Fibroblast of mammary gland (primary cell): Measurements from ENCODE around the gene SLC5A2.
"Not testable (repeated sequence)": the region's sequence is repeated elsewhere in the genome, so short reads cannot be mapped to it uniquely, and the experiment has no call there.

Source experiments
- DNase-seq: peaks from one replicate; pipeline ENCODE4 v3.0.0-alpha.2; 2010; ENCODE audit warnings: low read depth
- H3K4me3 ChIP-seq: 2 replicates; pipeline ENCODE4 v1.5.1; 2011; ENCODE audit warnings: low read depth, mild to moderate bottlenecking, low read length, moderate library complexity; ENCODE audit not compliant: control insufficient read depth
- TF ChIP-seq, protein P1 (sequence below): conservative IDR thresholded peaks from 2 replicates; pipeline ENCODE4 v1.5.1; 2011; ENCODE audit warnings: low read depth, low read length, inconsistent platforms; ENCODE audit not compliant: control insufficient read depth, insufficient read depth

SLC5A2 gene

DNA sequence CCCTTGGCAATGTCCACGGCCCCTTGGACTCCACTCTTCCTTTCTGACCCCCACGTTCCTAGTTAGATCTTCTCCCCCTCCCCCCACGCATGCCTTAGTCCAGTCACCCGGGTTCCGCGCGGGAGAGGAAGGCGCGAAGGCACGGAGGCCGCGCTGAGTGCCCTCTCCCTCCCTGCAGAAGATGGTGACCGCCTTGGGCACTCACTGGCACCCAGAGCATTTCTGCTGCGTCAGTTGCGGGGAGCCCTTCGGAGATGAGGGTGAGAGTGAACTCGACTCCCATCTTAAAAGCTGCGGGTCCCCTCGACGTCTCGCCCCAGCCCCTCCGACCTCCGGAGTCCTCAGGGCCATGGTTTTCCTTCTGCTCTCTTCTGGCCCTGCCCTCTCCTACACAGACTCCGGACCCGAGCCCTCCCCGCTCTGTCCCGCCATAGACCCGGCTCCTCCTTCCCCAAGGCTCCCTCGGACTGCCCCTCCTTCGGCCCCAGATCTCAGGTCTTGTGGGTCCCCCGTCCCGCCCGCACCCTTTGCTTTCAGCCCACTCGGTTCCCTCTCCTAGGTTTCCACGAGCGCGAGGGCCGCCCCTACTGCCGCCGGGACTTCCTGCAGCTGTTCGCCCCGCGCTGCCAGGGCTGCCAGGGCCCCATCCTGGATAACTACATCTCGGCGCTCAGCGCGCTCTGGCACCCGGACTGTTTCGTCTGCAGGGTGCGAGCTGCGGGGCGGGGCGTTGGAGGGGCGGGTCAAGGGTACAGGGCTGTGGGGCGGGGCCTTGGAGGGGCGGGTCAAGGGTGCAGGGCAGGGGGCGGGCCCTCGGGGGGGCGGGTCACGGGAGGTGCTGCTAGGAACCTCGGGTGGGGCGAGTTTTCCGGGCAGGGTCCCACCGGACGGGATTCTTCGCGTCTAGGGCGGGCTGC lies 6.4 kb upstream of the SLC5A2 start:
- no peak for DNase-seq
- TF ChIP-seq, protein P1, sequence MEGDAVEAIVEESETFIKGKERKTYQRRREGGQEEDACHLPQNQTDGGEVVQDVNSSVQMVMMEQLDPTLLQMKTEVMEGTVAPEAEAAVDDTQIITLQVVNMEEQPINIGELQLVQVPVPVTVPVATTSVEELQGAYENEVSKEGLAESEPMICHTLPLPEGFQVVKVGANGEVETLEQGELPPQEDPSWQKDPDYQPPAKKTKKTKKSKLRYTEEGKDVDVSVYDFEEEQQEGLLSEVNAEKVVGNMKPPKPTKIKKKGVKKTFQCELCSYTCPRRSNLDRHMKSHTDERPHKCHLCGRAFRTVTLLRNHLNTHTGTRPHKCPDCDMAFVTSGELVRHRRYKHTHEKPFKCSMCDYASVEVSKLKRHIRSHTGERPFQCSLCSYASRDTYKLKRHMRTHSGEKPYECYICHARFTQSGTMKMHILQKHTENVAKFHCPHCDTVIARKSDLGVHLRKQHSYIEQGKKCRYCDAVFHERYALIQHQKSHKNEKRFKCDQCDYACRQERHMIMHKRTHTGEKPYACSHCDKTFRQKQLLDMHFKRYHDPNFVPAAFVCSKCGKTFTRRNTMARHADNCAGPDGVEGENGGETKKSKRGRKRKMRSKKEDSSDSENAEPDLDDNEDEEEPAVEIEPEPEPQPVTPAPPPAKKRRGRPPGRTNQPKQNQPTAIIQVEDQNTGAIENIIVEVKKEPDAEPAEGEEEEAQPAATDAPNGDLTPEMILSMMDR, result no peak
- no peak overlapping the region for H3K4me3 ChIP-seq

GRCh38 chr16:31477220-31478216 lies 5.4 kb upstream of the SLC5A2 start:
- H3K4me3 ChIP-seq, result no peak overlapping the region
- TF ChIP-seq, protein P1, result no peak
- DNase-seq, result no peak

DNA sequence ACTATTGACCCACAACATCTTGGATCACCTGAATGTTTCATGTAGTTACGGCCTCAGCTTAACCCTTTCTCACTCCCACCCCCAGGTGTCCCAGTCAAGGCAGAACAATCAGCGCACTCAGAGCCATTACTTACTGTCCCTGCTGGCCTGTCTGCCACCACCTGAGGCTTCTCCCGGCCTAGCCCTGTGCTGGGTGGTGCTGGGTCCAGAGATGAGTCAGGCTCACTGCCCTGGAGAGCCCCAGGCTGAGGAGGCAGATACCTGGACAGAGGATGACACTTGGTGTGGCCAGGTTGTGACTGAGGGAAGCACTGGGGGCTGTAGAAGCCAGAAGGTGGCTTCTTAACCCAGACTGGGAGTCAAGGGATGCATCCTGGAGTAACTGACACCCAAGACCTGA lies 4.0 kb upstream of the SLC5A2 start:
- no peak for DNase-seq
- no peak overlapping the region for H3K4me3 ChIP-seq
- TF ChIP-seq, protein P1, result no peak

GRCh38 chr16:31479751-31480150 lies 3.2 kb upstream of the SLC5A2 start:
- TF ChIP-seq, protein P1, result no peak
- no peak overlapping the region for H3K4me3 ChIP-seq
- DNase-seq, result no peak

GRCh38 chr16:31480851-31481536 lies 1.9 kb upstream of the SLC5A2 start:
- TF ChIP-seq, protein P1, result no peak
- no peak overlapping the region for H3K4me3 ChIP-seq
- no peak for DNase-seq

- DNase-seq, H3K4me3 ChIP-seq: not testable (repeated sequence)
Observed at GRCh38 chr16:31484048-31484447, 1.1 kb downstream of the SLC5A2 start.
